ENCODE data around the gene C16orf89. TPM values are rescaled to one million over a fixed set of nuclear protein-coding genes. Genes with fewer than 3 reads are reported as not detected.
A peak's percentile ranks its signal among the peaks of the same experiment; 100 is the strongest.
"Not testable (repeated sequence)": the region's sequence is repeated elsewhere in the genome, so short reads cannot be mapped to it uniquely, and the experiment has no call there.

Gene C16orf89
- polyA plus RNA-seq, 4 donors, result 1.1 to 2.8 (median 2.5) TPM; not detected in 1

DNA sequence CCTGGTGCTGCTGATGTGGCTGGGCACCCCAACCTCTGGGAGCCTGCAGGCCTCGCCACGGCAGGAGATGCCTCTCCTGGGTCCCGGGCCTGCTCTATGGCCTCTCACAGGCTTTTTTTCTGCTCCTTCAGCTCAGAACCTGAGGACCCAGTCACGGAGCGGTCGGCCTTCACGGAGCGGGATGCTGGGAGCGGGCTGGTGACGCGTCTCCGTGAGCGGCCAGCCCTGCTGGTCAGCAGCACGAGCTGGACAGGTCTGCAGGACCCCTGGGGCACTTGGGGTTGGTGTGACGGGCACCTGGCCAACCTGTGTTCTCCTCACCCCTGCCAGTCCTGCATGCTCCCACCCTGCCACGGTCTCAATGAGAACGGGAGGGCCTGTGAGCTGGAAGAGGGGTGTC lies 12.9 kb upstream of the C16orf89 start:
- WGBS, 3 donors, result 92 to 93% (median 93%) methylated on average over 17 of the region's 17 CpGs
- H3K4me1 ChIP-seq (ENCODE audit: control insufficient read depth in 3 of 3, insufficient read depth in 2 of 3, low read depth in 1 of 3, low read length in 2 of 3), result no peaks in the 10 kb centered on the region
- no peaks in the 10 kb centered on the region for H3K9me3 ChIP-seq (ENCODE audit: control insufficient read depth in 2 of 2, insufficient read depth in 1 of 2, low read depth in 1 of 2, low read length in 1 of 2)
- FAIRE-seq, result no peak
- DNase-seq, result no peak
- H3K4me3 ChIP-seq (ENCODE audit: low read depth in 1 of 3, low read length in 3 of 3), result no peak overlapping the region
- H3K27ac ChIP-seq (ENCODE audit: low read depth in 1 of 3, low read length in 2 of 3), result no peak overlapping the region
- H3K36me3 ChIP-seq (ENCODE audit: control insufficient read depth in 3 of 3, insufficient read depth in 2 of 3, low read depth in 1 of 3, low read length in 3 of 3), result peaks cover 0 to 67% (median 4%) of the 10 kb centered on the region in 3 donors
- no peaks in the 10 kb centered on the region for H3K27me3 ChIP-seq (ENCODE audit: control insufficient read depth in 3 of 3, insufficient read depth in 3 of 3, low read length in 3 of 3)

DNA sequence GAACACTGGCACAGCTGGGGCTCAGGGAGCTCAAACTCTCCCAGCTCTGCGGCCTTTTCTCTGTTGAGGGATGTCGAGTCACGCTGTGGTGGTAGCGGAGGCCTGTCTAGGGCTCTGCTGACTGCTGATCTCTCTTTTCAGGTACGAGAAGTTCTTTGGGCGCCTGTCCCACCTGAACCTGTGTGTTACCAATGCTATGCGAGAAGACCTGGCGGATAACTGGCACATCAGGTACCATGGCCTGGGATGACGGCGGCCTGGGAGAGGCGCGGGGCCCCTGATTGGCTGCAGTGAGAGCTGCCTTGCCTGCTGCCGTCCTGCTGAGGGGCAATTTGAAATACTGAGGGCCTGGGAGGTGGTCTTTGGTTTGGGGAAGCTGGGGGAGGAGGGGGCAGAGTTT lies 11.5 kb upstream of the C16orf89 start:
- peaks cover 0 to 9% (median 2%) of the 10 kb centered on the region in 3 donors for H3K4me1 ChIP-seq (ENCODE audit: control insufficient read depth in 3 of 3, insufficient read depth in 2 of 3, low read depth in 1 of 3, low read length in 2 of 3)
- no peaks in the 10 kb centered on the region for H3K27me3 ChIP-seq (ENCODE audit: control insufficient read depth in 3 of 3, insufficient read depth in 3 of 3, low read length in 3 of 3)
- no peak for FAIRE-seq
- no peak for DNase-seq
- H3K36me3 ChIP-seq (ENCODE audit: control insufficient read depth in 3 of 3, insufficient read depth in 2 of 3, low read depth in 1 of 3, low read length in 3 of 3), result peaks cover 0 to 56% (median 4%) of the 10 kb centered on the region in 3 donors
- H3K9me3 ChIP-seq (ENCODE audit: control insufficient read depth in 2 of 2, insufficient read depth in 1 of 2, low read depth in 1 of 2, low read length in 1 of 2), result no peaks in the 10 kb centered on the region
- H3K27ac ChIP-seq (ENCODE audit: low read depth in 1 of 3, low read length in 2 of 3), result no peak overlapping the region
- H3K4me3 ChIP-seq (ENCODE audit: low read depth in 1 of 3, low read length in 3 of 3), result no peak overlapping the region
- 97 to 98% (median 97%) methylated on average over 13 of the region's 13 CpGs for WGBS, 3 donors

DNA sequence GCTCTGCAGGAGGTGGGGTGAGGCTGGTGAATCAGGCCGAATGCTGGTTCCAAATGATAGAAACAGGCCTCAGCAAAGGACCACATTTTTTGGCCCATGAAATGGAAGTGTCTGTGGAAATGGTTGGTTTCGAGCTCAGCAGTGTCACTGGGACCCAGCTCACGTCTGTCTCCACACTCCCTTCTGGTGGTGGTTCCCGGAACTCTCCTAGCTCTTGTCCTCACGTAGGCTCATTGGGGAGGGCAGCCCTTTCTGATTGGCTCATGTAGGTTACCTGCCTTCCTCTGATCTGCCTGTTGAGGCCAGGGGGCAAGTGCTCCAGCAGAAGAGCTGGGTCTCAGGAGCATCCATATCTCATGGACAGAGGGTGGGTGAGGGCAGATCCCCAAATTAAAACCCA lies 9.9 kb upstream of the C16orf89 start:
- H3K4me1 ChIP-seq (ENCODE audit: control insufficient read depth in 3 of 3, insufficient read depth in 2 of 3, low read depth in 1 of 3, low read length in 2 of 3), result peaks cover 0 to 14% (median 2%) of the 10 kb centered on the region in 3 donors
- FAIRE-seq, result no peak

GRCh38 chr16:5073771-5074170 lies 8.0 kb upstream of the C16orf89 start:
- Histone ChIP-seq H3K36me3 (ENCODE audit: control insufficient read depth in 3 of 3, insufficient read depth in 2 of 3, low read depth in 1 of 3, low read length in 3 of 3) (peaks cover 0 to 42% (median 4%) of the 10 kb centered on the region in 3 donors), H3K4me1 (ENCODE audit: control insufficient read depth in 3 of 3, insufficient read depth in 2 of 3, low read depth in 1 of 3, low read length in 2 of 3) (peaks cover 0 to 14% (median 2%) of the 10 kb centered on the region in 3 donors)
- not testable (repeated sequence) for DNase-seq; H3K9me3 ChIP-seq (ENCODE audit: control insufficient read depth in 2 of 2, insufficient read depth in 1 of 2, low read depth in 1 of 2, low read length in 1 of 2); H3K27ac ChIP-seq (ENCODE audit: low read depth in 1 of 3, low read length in 2 of 3); FAIRE-seq; H3K27me3 ChIP-seq (ENCODE audit: control insufficient read depth in 3 of 3, insufficient read depth in 3 of 3, low read length in 3 of 3); H3K4me3 ChIP-seq (ENCODE audit: low read depth in 1 of 3, low read length in 3 of 3)
- 94 to 98% (median 97%) methylated on average over 15 of the region's 15 CpGs for WGBS, 3 donors

More for the DNA sequence above, 9.9 kb upstream of the C16orf89 start:
- WGBS, 3 donors, result 86 to 90% (median 86%) methylated on average over 5 of the region's 5 CpGs
- H3K4me3 ChIP-seq (ENCODE audit: low read depth in 1 of 3, low read length in 3 of 3), result no peak overlapping the region
- no peak for DNase-seq
- H3K27ac ChIP-seq (ENCODE audit: low read depth in 1 of 3, low read length in 2 of 3), result no peak overlapping the region
- no peaks in the 10 kb centered on the region for H3K9me3 ChIP-seq (ENCODE audit: control insufficient read depth in 2 of 2, insufficient read depth in 1 of 2, low read depth in 1 of 2, low read length in 1 of 2)
- H3K36me3 ChIP-seq (ENCODE audit: control insufficient read depth in 3 of 3, insufficient read depth in 2 of 3, low read depth in 1 of 3, low read length in 3 of 3), result peaks cover 0 to 54% (median 4%) of the 10 kb centered on the region in 3 donors
- no peaks in the 10 kb centered on the region for H3K27me3 ChIP-seq (ENCODE audit: control insufficient read depth in 3 of 3, insufficient read depth in 3 of 3, low read length in 3 of 3)

DNA sequence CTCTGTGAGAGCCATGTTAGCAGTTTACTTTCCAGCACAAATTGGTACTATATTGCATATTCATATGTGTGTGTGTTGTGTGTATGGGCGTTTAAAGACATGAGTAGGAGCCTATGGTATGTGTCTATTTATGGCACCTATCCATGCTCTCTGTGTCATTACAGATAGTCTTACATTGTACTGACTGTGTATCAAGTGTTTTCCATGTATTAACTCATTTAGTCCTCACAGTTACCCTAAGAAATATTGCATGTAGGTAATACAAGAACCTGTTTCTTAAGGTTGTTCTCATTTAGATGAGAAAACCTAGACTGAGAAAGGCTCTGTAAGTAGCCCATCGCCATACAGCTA lies 7.5 kb upstream of the C16orf89 start:
- WGBS, 3 donors, result 85 to 93% (median 86%) methylated on average over 2 of the region's 2 CpGs
- FAIRE-seq, result no peak
- no peak overlapping the region for H3K4me3 ChIP-seq (ENCODE audit: low read depth in 1 of 3, low read length in 3 of 3)
- H3K9me3 ChIP-seq (ENCODE audit: control insufficient read depth in 2 of 2, insufficient read depth in 1 of 2, low read depth in 1 of 2, low read length in 1 of 2), result no peaks in the 10 kb centered on the region
- H3K36me3 ChIP-seq (ENCODE audit: control insufficient read depth in 3 of 3, insufficient read depth in 2 of 3, low read depth in 1 of 3, low read length in 3 of 3), result peaks cover 0 to 37% (median 4%) of the 10 kb centered on the region in 3 donors
- H3K27ac ChIP-seq (ENCODE audit: low read depth in 1 of 3, low read length in 2 of 3), result no peak overlapping the region
- no peak for DNase-seq
- no peaks in the 10 kb centered on the region for H3K27me3 ChIP-seq (ENCODE audit: control insufficient read depth in 3 of 3, insufficient read depth in 3 of 3, low read length in 3 of 3)
- peaks cover 0 to 14% (median 2%) of the 10 kb centered on the region in 3 donors for H3K4me1 ChIP-seq (ENCODE audit: control insufficient read depth in 3 of 3, insufficient read depth in 2 of 3, low read depth in 1 of 3, low read length in 2 of 3)

GRCh38 chr16:5072334-5073278 lies 6.8 kb upstream of the C16orf89 start:
- FAIRE-seq, result no peak
- Histone ChIP-seq H3K36me3 (ENCODE audit: control insufficient read depth in 3 of 3, insufficient read depth in 2 of 3, low read depth in 1 of 3, low read length in 3 of 3) (peaks cover 0 to 33% (median 4%) of the 10 kb centered on the region in 3 donors), H3K4me1 (ENCODE audit: control insufficient read depth in 3 of 3, insufficient read depth in 2 of 3, low read depth in 1 of 3, low read length in 2 of 3) (peaks cover 0 to 14% (median 2%) of the 10 kb centered on the region in 3 donors), H3K4me3 (ENCODE audit: low read depth in 1 of 3, low read length in 3 of 3) (peak overlapping the region; percentile 59 to 89 (median 85)), H3K9me3 (ENCODE audit: control insufficient read depth in 2 of 2, insufficient read depth in 1 of 2, low read depth in 1 of 2, low read length in 1 of 2) (no peaks in the 10 kb centered on the region), H3K27me3 (ENCODE audit: control insufficient read depth in 3 of 3, insufficient read depth in 3 of 3, low read length in 3 of 3) (no peaks in the 10 kb centered on the region), H3K27ac (ENCODE audit: low read depth in 1 of 3, low read length in 2 of 3) (peak overlapping the region; percentile 62 to 92 (median 83))
- WGBS, 3 donors, result 61 to 63% (median 62%) methylated on average over 12 of the region's 12 CpGs
- DNase-seq, result no peak

GRCh38 chr16:5071681-5072333 lies 6.1 kb upstream of the C16orf89 start, which contains the start of gene ALG1:
ALG1 (plus strand) TSS chr16:5071843; CDS start chr16:5071850, 7 bp downstream.
- peaks cover 0 to 14% (median 2%) of the 10 kb centered on the region in 3 donors for H3K4me1 ChIP-seq (ENCODE audit: control insufficient read depth in 3 of 3, insufficient read depth in 2 of 3, low read depth in 1 of 3, low read length in 2 of 3)
- H3K9me3 ChIP-seq (ENCODE audit: control insufficient read depth in 2 of 2, insufficient read depth in 1 of 2, low read depth in 1 of 2, low read length in 1 of 2), result no peaks in the 10 kb centered on the region
- 0% methylated on average over 48 to 53 of the region's 53 CpGs for WGBS, 3 donors
- peak within 1 kb of the TSS; percentile 62 to 92 (median 83) for H3K27ac ChIP-seq (ENCODE audit: low read depth in 1 of 3, low read length in 2 of 3)
- DNase-seq (peak; percentile 87 to 95), FAIRE-seq (no peak)
- H3K4me3 ChIP-seq (ENCODE audit: low read depth in 1 of 3, low read length in 3 of 3), result peak within 1 kb of the TSS; percentile 59 to 89 (median 85)
- H3K36me3 ChIP-seq (ENCODE audit: control insufficient read depth in 3 of 3, insufficient read depth in 2 of 3, low read depth in 1 of 3, low read length in 3 of 3), result peaks cover 0 to 27% (median 4%) of the 10 kb centered on the region in 3 donors
- no peaks in the 10 kb centered on the region for H3K27me3 ChIP-seq (ENCODE audit: control insufficient read depth in 3 of 3, insufficient read depth in 3 of 3, low read length in 3 of 3)

DNA sequence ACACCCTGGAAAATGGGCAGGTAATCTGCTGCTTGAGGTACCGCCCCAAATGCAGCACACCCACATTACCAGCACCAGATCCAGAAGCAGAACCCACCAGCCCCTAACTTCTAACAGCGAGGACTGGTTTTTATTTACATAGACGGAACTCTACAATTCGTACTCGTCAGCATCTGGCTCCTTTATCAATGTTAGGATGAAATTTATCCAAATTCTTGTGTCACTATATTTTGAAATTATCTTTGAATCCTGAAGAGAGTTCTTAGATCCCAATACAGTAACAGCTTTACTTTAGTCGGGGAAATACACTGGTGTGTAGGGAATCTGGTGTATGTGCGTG lies 5.6 kb upstream of the C16orf89 start:
- DNase-seq (no peak), FAIRE-seq (no peak)
- 49 to 58% (median 52%) methylated on average over 7 of the region's 7 CpGs for WGBS, 3 donors
- no peaks in the 10 kb centered on the region for H3K9me3 ChIP-seq (ENCODE audit: control insufficient read depth in 2 of 2, insufficient read depth in 1 of 2, low read depth in 1 of 2, low read length in 1 of 2)
- peaks cover 0 to 22% (median 4%) of the 10 kb centered on the region in 3 donors for H3K36me3 ChIP-seq (ENCODE audit: control insufficient read depth in 3 of 3, insufficient read depth in 2 of 3, low read depth in 1 of 3, low read length in 3 of 3)
- H3K27ac ChIP-seq (ENCODE audit: low read depth in 1 of 3, low read length in 2 of 3), result peak overlapping the region; percentile 62 to 92 (median 83)
- H3K4me3 ChIP-seq (ENCODE audit: low read depth in 1 of 3, low read length in 3 of 3), result peak overlapping the region in 2 of 3 donors; percentile 85 to 89
- H3K27me3 ChIP-seq (ENCODE audit: control insufficient read depth in 3 of 3, insufficient read depth in 3 of 3, low read length in 3 of 3), result no peaks in the 10 kb centered on the region
- H3K4me1 ChIP-seq (ENCODE audit: control insufficient read depth in 3 of 3, insufficient read depth in 2 of 3, low read depth in 1 of 3, low read length in 2 of 3), result peaks cover 0 to 14% (median 2%) of the 10 kb centered on the region in 3 donors
